Aorta (tissue), 5 donors: ENCODE results near the gene TCF20. TPM values are rescaled to one million over a fixed set of nuclear protein-coding genes. Genes with fewer than 3 reads are reported as not detected.
A peak's percentile ranks its signal among the peaks of the same experiment; 100 is the strongest.

Source experiments
- ATAC-seq: fragments of 200-7000 bp; cut with Tn5 transposase; one replicate; pipeline ENCODE4 v1.9.1; 2022; ENCODE audit warnings: moderate library complexity; ENCODE audit not compliant: low FRiP score
- DNase-seq, 2 donors: peaks; one replicate each; pipeline ENCODE4 v3.0.0-alpha.2; 2020
- H3K27ac ChIP-seq, 2 donors: one replicate each; pipeline ENCODE4 v1.5.1; 2013; ENCODE audit warnings: low read length in 2 of 2, mild to moderate bottlenecking in 2 of 2, moderate library complexity in 2 of 2, control low read depth in 1 of 2, inconsistent platforms in 1 of 2, low read depth in 1 of 2
- H3K27me3 ChIP-seq, 2 donors: one replicate each; pipeline ENCODE4 v1.6.1; 2013; ENCODE audit warnings: control low read depth in 1 of 2, low read length in 1 of 2, mild to moderate bottlenecking in 1 of 2, moderate library complexity in 1 of 2; ENCODE audit not compliant: insufficient read depth in 2 of 2, control insufficient read depth in 1 of 2
- H3K36me3 ChIP-seq, 2 donors: one replicate each; pipeline ENCODE4 v1.6.1; 2013; ENCODE audit warnings: control low read depth in 1 of 2, low read length in 1 of 2, mild to moderate bottlenecking in 1 of 2; ENCODE audit not compliant: insufficient read depth in 2 of 2, control insufficient read depth in 1 of 2
- H3K4me1 ChIP-seq, 2 donors: one replicate each; pipeline ENCODE4 v1.6.1; 2013; ENCODE audit warnings: low read length in 2 of 2, control low read depth in 1 of 2, mild to moderate bottlenecking in 1 of 2, moderate library complexity in 1 of 2; ENCODE audit not compliant: insufficient read depth in 2 of 2, control insufficient read depth in 1 of 2
- H3K4me3 ChIP-seq, 2 donors: one replicate each; pipeline ENCODE4 v1.5.1; 2013; ENCODE audit warnings: low read length in 2 of 2, control low read depth in 1 of 2, mild to moderate bottlenecking in 1 of 2
- H3K9me3 ChIP-seq: one replicate; pipeline ENCODE4 v1.6.1; 2013; ENCODE audit warnings: mild to moderate bottlenecking, low read length; ENCODE audit not compliant: control insufficient read depth
- WGBS, 2 donors: extraction: QIAGEN DNeasy Blood & Tissue Kit; methylation state at CpG; one replicate each; pipeline ENCODE4 v1.1.7; 2013; 5-methylcytosine and 5-hydroxymethylcytosine counted together
- intact Hi-C, 2 donors: fragments of 100-400 bp; cut with DNase I; formaldehyde crosslinking; loops; one replicate each; pipeline versions ENCODE4 v1.14.2 to v1.15.0; 2022
- polyA plus RNA-seq, 2 donors: library from polyadenylated mRNA; stranded (reverse); fragments of 200-250 nt; gene quantifications; one replicate each; pipeline ENCODE4 v1.2.3, GENCODE V29; 2013
- total RNA-seq, 2 donors: library from RNA; stranded (reverse); fragmentation: NEBNext Ultra II Directional; extraction: Animal tissue kit (Norgen Biotek cat#: 25700); gene quantifications; one replicate each; pipeline ENCODE4 v1.2.1, GENCODE V29; 2021
- donor health status: healthy with polysubstance abuse.
- donor health status: Bipolar disorder and iron deficiency.
- donor health status: DM: no; HTN: no; CAD: no.
- donor health status: DM: no; HTN: no; CAD: no.
- donor health status: DM: yes; HTN: yes; CAD: no.

The TCF20 gene
- total and polyA plus RNA-seq, 4 donors: 6.1 to 42.9 (median 18.4) TPM

DNA sequence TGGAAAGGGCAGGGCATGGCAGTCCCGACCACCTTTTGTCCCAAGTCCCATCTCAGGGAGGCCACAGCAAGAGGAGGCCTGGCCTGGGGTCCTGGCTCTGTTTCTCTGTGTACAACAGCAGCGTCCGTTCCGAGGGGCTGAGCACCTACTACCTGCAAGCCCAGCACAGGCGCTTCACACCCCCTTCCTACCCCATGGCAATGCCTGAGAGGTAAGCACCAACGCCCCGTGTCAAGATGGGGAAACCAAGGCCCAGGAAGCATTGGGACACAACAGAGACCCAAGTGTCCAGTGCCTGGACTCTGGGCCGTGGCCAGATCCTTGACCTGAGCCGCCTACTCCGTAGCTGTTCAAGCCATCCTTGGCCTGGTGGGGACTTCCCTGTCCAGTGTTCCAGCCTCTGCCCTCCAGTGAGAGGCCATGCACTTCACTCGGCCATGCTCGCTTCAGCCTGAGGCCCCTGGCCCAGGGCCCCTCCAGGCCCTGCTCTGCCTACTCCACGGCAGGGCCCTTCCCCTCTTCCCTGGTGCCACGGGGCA lies 14.3 kb upstream of the TCF20 start:
- no peak for ATAC-seq
- H3K4me3 ChIP-seq: no peak overlapping the region
- no peaks in the 10 kb centered on the region for H3K9me3 ChIP-seq
- no peaks in the 10 kb centered on the region for H3K27me3 ChIP-seq
- intact Hi-C loops: no loop called here
- no peaks in the 10 kb centered on the region for H3K36me3 ChIP-seq
- no peaks in the 10 kb centered on the region for H3K4me1 ChIP-seq
- WGBS, 2 donors: 90 to 91% methylated on average over 14 of the region's 14 CpGs
- no peak overlapping the region for H3K27ac ChIP-seq
- peak; percentile 34 to 67 for DNase-seq

DNA sequence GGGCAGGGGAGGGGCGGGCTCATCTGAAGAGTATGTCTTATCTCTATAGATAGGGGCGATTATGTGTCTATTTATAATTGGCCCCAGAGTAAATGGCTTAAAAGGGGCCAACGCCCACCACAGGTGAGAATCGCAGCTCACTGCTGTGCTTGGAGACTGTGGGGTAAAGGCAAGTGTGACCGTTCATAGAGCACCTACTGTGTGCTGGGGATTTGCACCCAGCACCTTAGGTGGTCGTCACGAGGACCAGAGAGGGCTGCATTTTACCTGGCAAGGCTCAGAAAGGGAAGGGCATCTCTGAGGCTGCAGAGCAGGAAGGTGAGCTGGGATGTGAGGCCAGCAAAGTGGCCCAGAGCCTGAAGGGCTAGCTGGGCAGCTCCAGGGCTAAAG lies 13.7 kb upstream of the TCF20 start:
- no peaks in the 10 kb centered on the region for H3K9me3 ChIP-seq
- DNase-seq (no peak), ATAC-seq (no peak)
- no peak overlapping the region for H3K4me3 ChIP-seq
- 36 to 43% methylated on average over 7 of the region's 7 CpGs for WGBS, 2 donors
- no peak overlapping the region for H3K27ac ChIP-seq
- intact Hi-C loops: no loop called here
- H3K27me3 ChIP-seq: no peaks in the 10 kb centered on the region
- H3K36me3 ChIP-seq: no peaks in the 10 kb centered on the region
- H3K4me1 ChIP-seq: no peaks in the 10 kb centered on the region

- intact Hi-C loops: no loop called here
- H3K9me3 ChIP-seq: no peaks in the 10 kb centered on the region
- 2 to 3% methylated on average over 57 to 72 of the region's 72 CpGs for WGBS, 2 donors
- no peaks in the 10 kb centered on the region for H3K27me3 ChIP-seq
- no peaks in the 10 kb centered on the region for H3K36me3 ChIP-seq
- DNase-seq: peak; percentile 57 to 76
- no peak overlapping the region for H3K27ac ChIP-seq
- no peaks in the 10 kb centered on the region for H3K4me1 ChIP-seq
- peak overlapping the region; percentile 7 to 27 for H3K4me3 ChIP-seq
- ATAC-seq: no peak
Measured at GRCh38 chr22:42283278-42284201, 13.1 kb upstream of the TCF20 start.

DNA sequence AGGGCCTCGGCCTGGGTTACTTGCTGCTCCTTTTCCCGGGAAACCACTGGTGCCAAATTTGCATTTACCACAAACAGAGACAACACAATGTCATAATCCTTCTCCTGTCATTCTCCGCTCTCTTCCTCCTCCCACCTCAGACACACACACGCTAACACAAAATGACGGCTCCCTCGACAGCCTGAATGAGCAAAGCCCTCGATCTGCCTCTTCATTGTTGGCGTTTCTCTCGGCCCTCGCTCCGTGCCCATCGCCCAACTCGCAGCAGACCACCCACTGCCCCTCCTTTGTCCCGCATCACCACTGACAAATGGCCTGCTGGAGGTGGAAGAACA lies 12.5 kb upstream of the TCF20 start:
- Histone ChIP-seq H3K27ac (no peak overlapping the region), H3K9me3 (no peaks in the 10 kb centered on the region), H3K4me1 (no peaks in the 10 kb centered on the region), H3K27me3 (no peaks in the 10 kb centered on the region), H3K36me3 (no peaks in the 10 kb centered on the region), H3K4me3 (peak overlapping the region in 1 of 2 donors; percentile 27)
- ATAC-seq: no peak
- DNase-seq: no peak
- 30 to 33% methylated on average over 14 of the region's 14 CpGs for WGBS, 2 donors
- intact Hi-C loops: no loop called here

DNA sequence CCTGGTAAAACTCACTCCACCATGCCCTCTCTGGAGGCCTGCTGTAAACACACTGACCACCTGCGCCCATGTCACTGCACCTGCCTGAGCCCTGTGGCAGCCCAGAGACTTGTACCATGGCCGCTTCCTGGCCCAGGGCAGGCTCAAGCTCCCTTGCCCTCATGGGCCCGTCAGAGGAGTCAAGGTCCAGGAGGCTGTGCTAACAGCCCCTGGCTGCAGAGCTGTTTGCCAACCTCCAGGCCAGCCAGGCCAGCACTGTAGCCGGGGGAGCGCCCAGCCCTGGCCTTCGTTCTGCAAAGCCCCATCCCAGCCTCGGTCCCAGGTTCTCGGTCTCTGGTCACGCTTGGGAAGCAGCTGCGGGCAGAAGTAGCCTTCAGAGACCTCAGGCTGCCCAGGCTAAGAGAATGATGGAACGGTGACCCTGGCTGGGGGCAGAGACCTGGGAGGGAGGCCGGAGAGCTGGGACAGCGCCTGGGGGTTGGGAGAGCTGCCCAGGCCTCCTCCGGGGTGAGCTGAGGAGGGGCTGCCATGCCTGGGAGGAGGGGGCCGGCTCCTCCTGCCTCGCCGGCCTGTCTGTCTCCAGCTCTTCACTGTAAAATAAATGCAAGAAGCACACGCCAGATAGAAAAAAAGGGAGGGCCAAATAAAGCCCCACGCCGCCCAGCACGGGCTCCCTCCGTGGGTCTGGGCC lies 11.9 kb upstream of the TCF20 start:
- H3K4me3 ChIP-seq: no peak overlapping the region
- H3K36me3 ChIP-seq: no peaks in the 10 kb centered on the region
- 74 to 76% methylated on average over 22 of the region's 22 CpGs for WGBS, 2 donors
- DNase-seq (peak; percentile 37 to 57), ATAC-seq (no peak)
- no peaks in the 10 kb centered on the region for H3K9me3 ChIP-seq
- no peak overlapping the region for H3K27ac ChIP-seq
- H3K4me1 ChIP-seq: no peaks in the 10 kb centered on the region
- intact Hi-C loops: no loop called here
- no peaks in the 10 kb centered on the region for H3K27me3 ChIP-seq

- intact Hi-C loops: no loop called here
- Histone ChIP-seq H3K36me3 (no peaks in the 10 kb centered on the region), H3K27me3 (no peaks in the 10 kb centered on the region), H3K4me1 (no peaks in the 10 kb centered on the region), H3K27ac (no peak overlapping the region), H3K4me3 (no peak overlapping the region), H3K9me3 (no peaks in the 10 kb centered on the region)
- WGBS, 2 donors: 81 to 84% methylated on average over 4 of the region's 4 CpGs
- ATAC-seq (no peak), DNase-seq (peak; percentile 26 to 51)
Measured at GRCh38 chr22:42281706-42282251, 11.3 kb upstream of the TCF20 start.

GRCh38 chr22:42281284-42281683 lies 10.8 kb upstream of the TCF20 start:
- 93 to 95% methylated on average over 10 of the region's 10 CpGs for WGBS, 2 donors
- no peaks in the 10 kb centered on the region for H3K36me3 ChIP-seq
- H3K27ac ChIP-seq: no peak overlapping the region
- no peaks in the 10 kb centered on the region for H3K4me1 ChIP-seq
- DNase-seq (peak in 1 of 2 donors; percentile 31), ATAC-seq (no peak)
- H3K27me3 ChIP-seq: no peaks in the 10 kb centered on the region
- intact Hi-C loops: no loop called here
- H3K9me3 ChIP-seq: no peaks in the 10 kb centered on the region
- H3K4me3 ChIP-seq: no peak overlapping the region

DNA sequence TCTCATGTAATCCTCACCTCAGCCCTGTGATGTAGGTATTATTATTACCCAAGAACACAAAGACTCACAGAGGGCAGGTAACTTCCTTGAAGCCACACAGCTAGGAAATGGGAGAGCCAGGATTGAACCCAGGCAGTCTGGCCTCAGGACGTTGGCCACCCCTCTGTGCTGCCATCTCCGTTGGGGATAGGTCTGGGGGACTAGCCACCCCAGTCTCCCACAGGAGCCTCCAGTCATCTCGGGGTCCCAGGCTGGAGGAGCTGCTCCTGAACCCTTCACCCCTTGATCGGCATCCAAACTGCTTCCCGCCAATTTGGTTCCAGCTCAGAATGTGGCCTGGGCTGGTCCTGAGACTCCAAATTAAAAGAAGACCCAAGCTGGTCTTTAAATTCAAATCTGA lies 10.4 kb upstream of the TCF20 start:
- ATAC-seq (no peak), DNase-seq (peak in 1 of 2 donors; percentile 36)
- intact Hi-C loops: no loop called here
- Histone ChIP-seq H3K9me3 (no peaks in the 10 kb centered on the region), H3K36me3 (no peaks in the 10 kb centered on the region), H3K4me1 (no peaks in the 10 kb centered on the region), H3K4me3 (no peak overlapping the region), H3K27ac (no peak overlapping the region), H3K27me3 (no peaks in the 10 kb centered on the region)
- WGBS, 2 donors: 84 to 87% methylated on average over 5 of the region's 5 CpGs
